Lung (tissue), 12 donors: Measurements from ENCODE around the gene TAF6. TPM values are rescaled to one million over a fixed set of nuclear protein-coding genes. Genes with fewer than 3 reads are reported as not detected.

Experiments used
- ATAC-seq: fragments of 200-7000 bp; cut with Tn5 transposase; one replicate; pipeline ENCODE4 v1.9.1; 2020; ENCODE audit warnings: moderate number of reproducible peaks; ENCODE audit not compliant: insufficient read depth, low FRiP score
- DNase-seq, 3 donors: peaks; one replicate each; pipeline ENCODE4 v3.0.0-alpha.2; 2013 to 2017
- H3K27ac ChIP-seq, 2 donors: one replicate each; pipeline ENCODE4 v1.5.1; 2013; ENCODE audit warnings: mild to moderate bottlenecking in 2 of 2, moderate library complexity in 2 of 2, control low read depth in 1 of 2, inconsistent platforms in 1 of 2, low read depth in 1 of 2, low read length in 1 of 2
- H3K27me3 ChIP-seq, 3 donors: one replicate each; pipeline ENCODE4 v1.5.1; 2013; ENCODE audit warnings: low read length in 2 of 3; ENCODE audit not compliant: control insufficient read depth in 3 of 3, insufficient read depth in 3 of 3
- H3K36me3 ChIP-seq, 4 donors: one replicate each; pipeline ENCODE4 v1.5.1; 2013; ENCODE audit warnings: low read length in 4 of 4, mild to moderate bottlenecking in 1 of 4, moderate library complexity in 1 of 4; ENCODE audit not compliant: control insufficient read depth in 4 of 4, insufficient read depth in 4 of 4
- H3K4me1 ChIP-seq, 5 donors: one replicate each; pipeline ENCODE4 v1.5.1; 2013; ENCODE audit warnings: low read length in 5 of 5, mild to moderate bottlenecking in 2 of 5, moderate library complexity in 1 of 5; ENCODE audit not compliant: control insufficient read depth in 5 of 5, insufficient read depth in 5 of 5
- H3K4me3 ChIP-seq: one replicate; pipeline ENCODE4 v1.5.1; 2013; ENCODE audit warnings: mild to moderate bottlenecking, control low read depth, moderate library complexity
- H3K9ac ChIP-seq, 2 donors: one replicate each; pipeline ENCODE4 v1.5.1; 2013; ENCODE audit warnings: low read length in 2 of 2, control low read depth in 1 of 2; ENCODE audit not compliant: insufficient read depth in 1 of 2
- H3K9me3 ChIP-seq, 4 donors: one replicate each; pipeline ENCODE4 v1.5.1; 2013; ENCODE audit warnings: low read length in 3 of 4, mild to moderate bottlenecking in 1 of 4, moderate library complexity in 1 of 4; ENCODE audit not compliant: control insufficient read depth in 4 of 4, insufficient read depth in 3 of 4
- WGBS, 2 donors: extraction: QIAGEN DNeasy Blood & Tissue Kit; methylation state at CpG; one replicate each; pipeline ENCODE4 v1.1.7; 2013; 5-methylcytosine and 5-hydroxymethylcytosine counted together
- polyA plus RNA-seq, 2 donors: library from polyadenylated mRNA; stranded (reverse); fragments of 200-250 nt; gene quantifications; one replicate each; pipeline ENCODE4 v1.2.1, GENCODE V29; 2013
- total RNA-seq, 2 donors: library from RNA; depleted of rRNA in 1 of 2; stranded (reverse); fragments of >200 nt in 1 of 2; gene quantifications; one replicate each; pipeline ENCODE4 v1.2.1, GENCODE V29; 2014 to 2021
- TF ChIP-seq, protein P1 (sequence below): IDR thresholded peaks from 2 replicates; pipeline ENCODE4 v1.5.1; 2012; ENCODE audit warnings: mild to moderate bottlenecking; ENCODE audit errors: control extremely low read depth, extremely low read depth
- donor health status: control.
- donor health status: control.
- donor health status: Bipolar disorder and iron deficiency.
- donor health status: healthy.
- donor health status: DM: yes; HTN: yes; CAD: no.

Gene TAF6
- total and polyA plus RNA-seq, 4 donors, result 31.5 to 51.5 (median 37.9) TPM

DNA sequence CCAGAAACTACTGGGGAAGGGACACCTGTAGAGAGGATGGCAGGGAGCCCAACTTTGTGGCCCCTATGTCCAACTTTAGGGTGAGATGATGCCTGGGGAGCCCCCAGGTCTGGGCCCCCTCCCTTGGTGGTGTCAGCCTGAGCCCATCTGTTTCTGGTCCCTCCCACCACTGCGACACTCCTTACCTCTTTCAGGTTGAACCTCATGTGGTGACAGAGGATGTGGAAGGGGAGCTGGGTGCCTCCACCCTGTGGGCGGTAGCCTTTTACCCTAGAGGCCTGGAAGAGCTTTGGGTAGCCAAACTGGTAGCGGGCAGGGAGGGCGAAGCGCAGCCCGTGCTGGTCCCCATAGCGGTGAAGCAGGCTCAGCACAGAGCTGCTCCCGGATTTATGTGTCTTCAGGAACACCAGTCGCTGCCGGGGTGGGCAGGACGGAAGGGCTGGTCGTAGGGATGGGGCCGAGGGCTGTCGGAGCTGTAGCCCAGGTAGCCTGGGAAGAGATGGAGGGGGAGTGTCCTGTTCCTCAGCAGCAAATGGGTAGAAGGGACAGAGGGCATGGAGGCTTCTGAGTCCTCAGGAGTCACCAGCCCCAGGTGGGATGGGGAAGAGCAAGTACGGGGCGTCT lies 47.3 kb upstream of the TAF6 start:
- 63 to 73% methylated on average over 16 of the region's 16 CpGs for WGBS, 2 donors
- H3K4me3 ChIP-seq, result no peak overlapping the region
- peaks cover 0 to 4% (median 0%) of the 10 kb centered on the region in 3 donors for H3K27me3 ChIP-seq

DNA sequence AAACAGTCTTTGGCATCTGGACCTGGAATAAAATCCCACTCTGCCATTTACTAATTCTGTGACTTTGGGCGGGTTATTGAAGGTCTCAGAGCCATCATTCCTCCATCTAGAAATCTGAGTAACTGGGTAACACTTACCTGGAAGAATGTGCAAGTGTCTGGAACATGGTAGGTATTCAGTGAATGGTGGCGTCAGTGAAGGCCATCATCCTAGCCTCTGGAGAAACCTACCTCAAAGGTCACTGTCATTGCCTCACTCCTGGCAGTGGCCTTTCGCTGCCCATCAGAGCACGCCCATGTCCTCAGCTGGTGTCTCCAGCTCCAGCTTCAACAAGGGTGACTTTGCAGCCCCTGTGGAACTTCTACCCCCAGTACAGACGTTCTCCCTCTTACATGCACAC lies 44.7 kb upstream of the TAF6 start:
- Histone ChIP-seq H3K4me3 (no peak overlapping the region), H3K9ac (no peak overlapping the region), H3K27ac (no peak overlapping the region), H3K36me3 (peaks cover 0 to 9% (median 0%) of the 10 kb centered on the region in 4 donors), H3K27me3 (peaks cover 0 to 4% (median 0%) of the 10 kb centered on the region in 3 donors), H3K9me3 (no peaks in the 10 kb centered on the region), H3K4me1 (peaks cover 0 to 27% (median 3%) of the 10 kb centered on the region in 5 donors)
- DNase-seq, result no peak
- TF ChIP-seq, protein P1, sequence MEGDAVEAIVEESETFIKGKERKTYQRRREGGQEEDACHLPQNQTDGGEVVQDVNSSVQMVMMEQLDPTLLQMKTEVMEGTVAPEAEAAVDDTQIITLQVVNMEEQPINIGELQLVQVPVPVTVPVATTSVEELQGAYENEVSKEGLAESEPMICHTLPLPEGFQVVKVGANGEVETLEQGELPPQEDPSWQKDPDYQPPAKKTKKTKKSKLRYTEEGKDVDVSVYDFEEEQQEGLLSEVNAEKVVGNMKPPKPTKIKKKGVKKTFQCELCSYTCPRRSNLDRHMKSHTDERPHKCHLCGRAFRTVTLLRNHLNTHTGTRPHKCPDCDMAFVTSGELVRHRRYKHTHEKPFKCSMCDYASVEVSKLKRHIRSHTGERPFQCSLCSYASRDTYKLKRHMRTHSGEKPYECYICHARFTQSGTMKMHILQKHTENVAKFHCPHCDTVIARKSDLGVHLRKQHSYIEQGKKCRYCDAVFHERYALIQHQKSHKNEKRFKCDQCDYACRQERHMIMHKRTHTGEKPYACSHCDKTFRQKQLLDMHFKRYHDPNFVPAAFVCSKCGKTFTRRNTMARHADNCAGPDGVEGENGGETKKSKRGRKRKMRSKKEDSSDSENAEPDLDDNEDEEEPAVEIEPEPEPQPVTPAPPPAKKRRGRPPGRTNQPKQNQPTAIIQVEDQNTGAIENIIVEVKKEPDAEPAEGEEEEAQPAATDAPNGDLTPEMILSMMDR, result no peak
- WGBS, 2 donors, result 89 to 97% methylated on average over 5 of the region's 5 CpGs
- no peak for ATAC-seq

More for the DNA sequence above, 47.3 kb upstream of the TAF6 start:
- Histone ChIP-seq H3K9ac (no peak overlapping the region), H3K9me3 (no peaks in the 10 kb centered on the region), H3K36me3 (peaks cover 0 to 4% (median 0%) of the 10 kb centered on the region in 4 donors), H3K27ac (no peak overlapping the region), H3K4me1 (peaks cover 0 to 25% (median 3%) of the 10 kb centered on the region in 5 donors)
- DNase-seq (no peak), ATAC-seq (no peak)
- TF ChIP-seq, protein P1, result no peak

DNA sequence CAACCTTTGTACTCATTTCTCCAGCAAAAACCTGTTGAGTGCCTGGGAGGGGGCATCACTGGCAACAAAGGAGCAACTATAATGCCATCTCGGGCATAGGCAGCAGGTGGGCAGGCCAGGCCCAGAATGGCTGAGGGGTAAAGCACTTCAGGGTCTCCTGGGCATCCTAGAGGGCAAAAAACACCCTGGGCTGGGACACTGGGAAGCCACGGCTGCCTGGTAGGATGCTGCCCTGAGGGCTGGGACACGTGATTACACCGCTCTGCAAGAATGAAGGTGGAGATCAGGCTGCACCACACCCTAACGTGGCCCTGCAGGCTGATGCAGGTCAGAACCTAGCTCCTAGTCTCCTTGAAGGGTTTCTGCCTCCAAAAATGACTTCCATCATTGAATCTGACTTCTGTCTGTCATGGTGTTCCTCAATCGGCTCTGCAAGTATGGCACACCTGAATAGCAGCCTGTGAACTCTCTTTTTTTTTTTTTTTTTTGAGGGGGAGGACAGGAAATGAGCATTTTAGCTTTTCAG lies 43.9 kb upstream of the TAF6 start:
- 71 to 81% methylated on average over 6 of the region's 6 CpGs for WGBS, 2 donors

More for the DNA sequence above, 43.9 kb upstream of the TAF6 start:
- Histone ChIP-seq H3K27ac (no peak overlapping the region), H3K9ac (no peak overlapping the region), H3K9me3 (no peaks in the 10 kb centered on the region), H3K4me1 (peaks cover 0 to 20% (median 0%) of the 10 kb centered on the region in 5 donors), H3K27me3 (peaks cover 0 to 4% (median 0%) of the 10 kb centered on the region in 3 donors), H3K4me3 (no peak overlapping the region), H3K36me3 (peaks cover 0 to 9% (median 0%) of the 10 kb centered on the region in 4 donors)
- DNase-seq (no peak), ATAC-seq (no peak)
- TF ChIP-seq, protein P1, result no peak
